H1 (cell line): Measurements from ENCODE around the gene SRP14. TPM values are rescaled to one million over a fixed set of nuclear protein-coding genes. Genes with fewer than 3 reads are reported as not detected.
A peak's percentile ranks its signal among the peaks of the same experiment; 100 is the strongest.

Experiments
- CTCF ChIA-PET: fragments of 300-600 bp; sonication (Branson Sonifier 250); formaldehyde crosslinking; loops from one replicate; lab custom pipeline; 2021; ENCODE audit not compliant: partially characterized antibody; lab: Charles Lee
- POLR2A ChIA-PET: fragments of 300-600 bp; sonication (Branson Sonifier 250); formaldehyde crosslinking; loops from one replicate; lab custom pipeline; 2021; ENCODE audit warnings: inconsistent platforms; ENCODE audit not compliant: partially characterized antibody; lab: Charles Lee
- DNase-seq, 2 experiments: peaks; one replicate each; pipeline versions ENCODE4 v3.0.0 to v3.0.0-alpha.2; 2010 to 2022; ENCODE audit warnings: low spot score in 2 of 2, low read depth in 1 of 2, mixed read lengths in 1 of 2
- FAIRE-seq: peaks from 2 replicates; lab custom pipeline; 2011; peaks lifted over from hg19 to GRCh38; lab: Jason Lieb, UNC
- H2AFZ ChIP-seq: 2 replicates; pipeline ENCODE4 v1.8.1; 2012; ENCODE audit warnings: low read length, inconsistent platforms
- H2AK5ac ChIP-seq: 2 replicates; pipeline ENCODE4 v1.6.1; 2013; ENCODE audit warnings: low read depth, low read length
- H2BK120ac ChIP-seq: replicated peaks from 2 replicates; pipeline ENCODE3; 2013; ENCODE audit warnings: low read depth, low read length, inconsistent platforms
- H2BK12ac ChIP-seq: 2 replicates; pipeline ENCODE4 v1.6.1; 2013; ENCODE audit warnings: low read depth, low read length
- H2BK15ac ChIP-seq: 2 replicates; pipeline ENCODE4 v1.6.1; 2013; ENCODE audit warnings: low read length
- H2BK20ac ChIP-seq: 2 replicates; pipeline ENCODE4 v1.6.1; 2013; ENCODE audit warnings: low read length
- H2BK5ac ChIP-seq: 2 replicates; pipeline ENCODE4 v1.6.1; 2013; ENCODE audit warnings: low read depth, low read length
- H3K14ac ChIP-seq: 2 replicates; pipeline ENCODE4 v1.6.1; 2013; ENCODE audit warnings: inconsistent platforms; ENCODE audit not compliant: insufficient read length
- H3K18ac ChIP-seq: 2 replicates; pipeline ENCODE4 v1.6.1; 2013; ENCODE audit warnings: low read length; ENCODE audit errors: extremely low read depth
- H3K23ac ChIP-seq: 2 replicates; pipeline ENCODE4 v1.6.1; 2013; ENCODE audit warnings: inconsistent platforms; ENCODE audit not compliant: insufficient read length
- H3K23me2 ChIP-seq: 2 replicates; pipeline ENCODE4 v1.6.1; 2013; ENCODE audit warnings: low read depth, low read length
- H3K27ac ChIP-seq: 2 replicates; pipeline ENCODE4 v1.6.1; 2011; ENCODE audit warnings: low read depth, low read length, inconsistent platforms
- H3K27me3 ChIP-seq, 4 experiments: replicated peaks in 1 of 4; 1 replicate in 1 of 4; 2 replicates in 3 of 4; pipeline versions ENCODE4 v1.6.1 to v1.8.1; 2011 to 2013; ENCODE audit warnings: low read length in 3 of 4, mild to moderate bottlenecking in 3 of 4, inconsistent platforms in 2 of 4, mixed read lengths in 2 of 4, moderate library complexity in 1 of 4; ENCODE audit not compliant: control insufficient read depth in 3 of 4, insufficient read depth in 3 of 4; ENCODE audit errors: extremely low read depth in 1 of 4
- H3K36me3 ChIP-seq, 4 experiments: 2 replicates each; pipeline versions ENCODE4 v1.6.1 to v1.8.1; 2011 to 2013; ENCODE audit warnings: mild to moderate bottlenecking in 4 of 4, low read length in 3 of 4, moderate library complexity in 2 of 4, control low read depth in 1 of 4, inconsistent platforms in 1 of 4; ENCODE audit not compliant: insufficient read depth in 4 of 4, control insufficient read depth in 2 of 4
- H3K4ac ChIP-seq: replicated peaks from 2 replicates; pipeline ENCODE3; 2013; ENCODE audit warnings: low read length, low read depth, mixed read lengths, inconsistent platforms; ENCODE audit not compliant: insufficient read length
- H3K4me1 ChIP-seq, 4 experiments: replicated peaks in 1 of 4; 1 replicate in 1 of 4; 2 replicates in 3 of 4; pipeline versions ENCODE4 v1.6.1 to v1.8.1; 2011 to 2013; ENCODE audit warnings: low read length in 3 of 4, inconsistent platforms in 2 of 4, mixed read lengths in 1 of 4; ENCODE audit not compliant: insufficient read depth in 4 of 4, control insufficient read depth in 3 of 4
- H3K4me2 ChIP-seq, 2 experiments: 2 replicates each; pipeline versions ENCODE4 v1.6.1 to v1.8.1; 2011 to 2013; ENCODE audit warnings: low read depth in 2 of 2, low read length in 2 of 2, control low read depth in 1 of 2, inconsistent platforms in 1 of 2, mild to moderate bottlenecking in 1 of 2; ENCODE audit not compliant: insufficient read depth in 1 of 2
- H3K4me3 ChIP-seq, 4 experiments: fragments of 200-600, 300-600 bp in 1 of 4; sonication (generic), shearing (Covaris generic), sonication (Bioruptor Twin) in 1 of 4; 2 replicates each; pipeline versions ENCODE4 v1.5.1 to v1.8.1; 2011 to 2016; ENCODE audit warnings: low read length in 4 of 4, low read depth in 3 of 4, control low read depth in 2 of 4, inconsistent platforms in 2 of 4, mild to moderate bottlenecking in 2 of 4, mixed read lengths in 1 of 4, moderate library complexity in 1 of 4; ENCODE audit not compliant: insufficient read depth in 2 of 4; ENCODE audit errors: extremely low read depth in 1 of 4
- H3K56ac ChIP-seq: replicated peaks from 2 replicates; pipeline ENCODE3; 2013; ENCODE audit warnings: low read depth, mild to moderate bottlenecking, mixed read lengths, low read length, inconsistent platforms; ENCODE audit not compliant: insufficient read length
- H3K79me1 ChIP-seq: 2 replicates; pipeline ENCODE4 v1.6.1; 2013; ENCODE audit warnings: low read depth, low read length, control low read depth
- H3K79me2 ChIP-seq, 2 experiments: 2 replicates each; pipeline versions ENCODE4 v1.6.1 to v1.8.1; 2012 to 2013; ENCODE audit warnings: low read length in 2 of 2, mild to moderate bottlenecking in 2 of 2, inconsistent platforms in 1 of 2; ENCODE audit not compliant: insufficient read depth in 2 of 2, control insufficient read depth in 1 of 2
- H3K9ac ChIP-seq, 4 experiments: replicated peaks in 1 of 4; 1 replicate in 1 of 4; 2 replicates in 3 of 4; pipeline versions ENCODE4 v1.6.1 to v1.8.1; 2011 to 2013; ENCODE audit warnings: low read depth in 3 of 4, low read length in 3 of 4, control low read depth in 2 of 4, mild to moderate bottlenecking in 2 of 4, moderate library complexity in 2 of 4, inconsistent platforms in 1 of 4; ENCODE audit errors: extremely low read depth in 1 of 4
- H3K9me3 ChIP-seq, 2 experiments: 2 replicates each; pipeline versions ENCODE4 v1.6.1 to v1.8.1; 2012 to 2013; ENCODE audit warnings: mild to moderate bottlenecking in 2 of 2, moderate library complexity in 2 of 2, control low read depth in 1 of 2, inconsistent platforms in 1 of 2, low read depth in 1 of 2, low read length in 1 of 2, mixed read lengths in 1 of 2; ENCODE audit not compliant: insufficient read depth in 2 of 2
- H4K20me1 ChIP-seq, 2 experiments: replicated peaks in 1 of 2; 2 replicates each; pipeline versions ENCODE3 to v1.8.1; 2011 to 2013; ENCODE audit warnings: inconsistent platforms in 2 of 2, low read length in 2 of 2, mild to moderate bottlenecking in 1 of 2; ENCODE audit not compliant: insufficient read depth in 2 of 2, control insufficient read depth in 1 of 2
- H4K5ac ChIP-seq: 2 replicates; pipeline ENCODE4 v1.6.1; 2013; ENCODE audit warnings: low read length, low read depth, mixed read lengths, inconsistent platforms; ENCODE audit not compliant: insufficient read length
- H4K8ac ChIP-seq: 2 replicates; pipeline ENCODE4 v1.8.0; 2013; ENCODE audit warnings: mild to moderate bottlenecking, moderate library complexity, low read length, inconsistent platforms; ENCODE audit not compliant: insufficient read depth; ENCODE audit errors: extremely low read depth
- H4K91ac ChIP-seq: replicated peaks from 2 replicates; pipeline ENCODE3; 2013; ENCODE audit warnings: low read length, mixed read lengths, inconsistent platforms; ENCODE audit not compliant: insufficient read length
- ATF3 ChIP-seq: IDR thresholded peaks from 2 replicates; pipeline ENCODE4 v1.6.1; 2011; ENCODE audit warnings: low read depth, mild to moderate bottlenecking, low read length; ENCODE audit not compliant: insufficient read depth
- MAX ChIP-seq: IDR thresholded peaks from 2 replicates; pipeline ENCODE4 v1.6.1; 2012; ENCODE audit warnings: inconsistent platforms
- PHF8 ChIP-seq: fragments of 200-600 bp; sonication (generic); conservative IDR thresholded peaks from 2 replicates; pipeline ENCODE4 v1.7.1; 2012; ENCODE audit warnings: low read depth, mild to moderate bottlenecking, inconsistent platforms, low read length, moderate library complexity
- POLR2AphosphoS5 ChIP-seq: IDR thresholded peaks from 2 replicates; pipeline ENCODE4 v1.6.1; 2011; ENCODE audit warnings: low read depth, low read length
- RXRA ChIP-seq: IDR thresholded peaks from 2 replicates; pipeline ENCODE4 v1.6.1; 2011; ENCODE audit warnings: low read depth, mild to moderate bottlenecking, low read length, moderate library complexity; ENCODE audit not compliant: insufficient read depth
- SRF ChIP-seq: IDR thresholded peaks from 2 replicates; pipeline ENCODE4 v1.6.1; 2011; ENCODE audit warnings: mild to moderate bottlenecking, low read depth, low read length, moderate library complexity
- TEAD4 ChIP-seq: IDR thresholded peaks from 2 replicates; pipeline ENCODE4 v1.6.1; 2012; ENCODE audit warnings: low read depth, low read length, inconsistent platforms, mixed read lengths
- USF2 ChIP-seq: IDR thresholded peaks from 2 replicates; pipeline ENCODE4 v1.6.1; 2011; ENCODE audit warnings: low read length, improper control_type of control experiment
- WGBS, 2 experiments: shearing (Covaris generic) in 1 of 2; methylation state at CpG; one replicate each; pipeline versions ENCODE4 v1.1.6 to v1.1.7; 2013 to 2015; ENCODE audit warnings: low lambda C conversion rate in 2 of 2, mixed read lengths in 2 of 2, inconsistent platforms in 1 of 2, low coverage in 1 of 2, missing lambda C conversion rate in 1 of 2; ENCODE audit not compliant: insufficient replicate concordance in 2 of 2, insufficient coverage in 1 of 2, insufficient read length in 1 of 2; ENCODE audit errors: extremely low coverage in 1 of 2, missing lambda C conversion rate in 1 of 2; 5-methylcytosine and 5-hydroxymethylcytosine counted together
- polyA plus RNA-seq, 7 experiments: library from polyadenylated mRNA; depleted of rRNA in 3 of 7; stranded (reverse) in 5 of 7; unstranded in 2 of 7; fragments of >200 nt in 5 of 7; fragments of 200-250 nt in 2 of 7; gene quantifications; 1 replicate in 5 of 7; 2 replicates in 1 of 7; 4 replicates in 1 of 7; pipeline versions ENCODE4 v1.2.1 to v1.2.3, GENCODE V29; 2011 to 2013; ENCODE audit warnings: missing spikeins in 2 of 7, mixed read lengths in 2 of 7
- total RNA-seq: library from RNA; stranded (reverse); fragmentation: NEBNext Ultra II Directional; extraction: Animal tissue kit (Norgen Biotek cat#: 25700); gene quantifications from 2 replicates; pipeline ENCODE4 v1.2.1, GENCODE V29; 2021

The SRP14 gene
- total and polyA plus RNA-seq, 2 of the 8 experiments (the other 6 are each of a cell fraction or from before 2014, with no cell fraction given): 186 to 223 TPM

- H4K20me1 ChIP-seq: no peaks in the 10 kb centered on the region
- WGBS, 2 experiments: 90% methylated on average over 3 of the region's 3 CpGs; no CpG with 5 or more reads in 1 of the 2 experiments
- H2BK20ac ChIP-seq: peak overlapping the region; percentile 9; the same call in 1 of the 2 replicates
- DNase-seq (no peak), FAIRE-seq (no peak)
- no peaks in the 10 kb centered on the region for H3K79me1 ChIP-seq
- H2AK5ac ChIP-seq: no peak overlapping the region; the same call in 1 of the 2 replicates
- H2BK120ac ChIP-seq: no peak overlapping the region
- H2BK12ac ChIP-seq: 0 out of 2 replicates have a peak overlapping the region, but pooled peaks have one; percentile 60
- H3K14ac ChIP-seq: no peak overlapping the region
- H2BK15ac ChIP-seq: 0 out of 2 replicates have a peak overlapping the region, but pooled peaks have one; percentile 78
- H3K4me1 ChIP-seq: peaks cover 0 to 18% (median 8%) of the 10 kb centered on the region in 4 experiments; a peak in 6 of 7 replicates
- H3K27ac ChIP-seq: no peak overlapping the region
- no peak overlapping the region for H3K18ac ChIP-seq
- TF ChIP-seq MAX: no peak
- no peak for TF ChIP-seq PHF8
- TF ChIP-seq RXRA: no peak
- no peak for TF ChIP-seq USF2
- no peak for TF ChIP-seq SRF
- no peak for TF ChIP-seq TEAD4
- TF ChIP-seq POLR2AphosphoS5: no peak
- TF ChIP-seq ATF3: no peak
- ChIA-PET CTCF (interaction anchor here (0.6 to 3.3 kb wide), 6 partner anchors 9 to 42 kb away, joined by 3 to 8 read pairs (median 6); no protein-coding TSS in a partner anchor), POLR2A (interaction anchor here (1.3 kb wide), 3 partner anchors 9 to 91 kb away, joined by 3 to 7 read pairs (median 3); no protein-coding TSS in a partner anchor)
- no peak overlapping the region for H3K4me2 ChIP-seq
- H3K9ac ChIP-seq: no peak overlapping the region
- H4K5ac ChIP-seq: no peak overlapping the region
- no peak overlapping the region for H3K56ac ChIP-seq
- H3K4ac ChIP-seq: no peak overlapping the region
- no peaks in the 10 kb centered on the region for H3K79me2 ChIP-seq
- H3K4me3 ChIP-seq: no peak overlapping the region
- peaks cover 0 to 2% (median 0%) of the 10 kb centered on the region in 4 experiments; a peak in 1 of 7 replicates for H3K27me3 ChIP-seq
- no peak overlapping the region for H4K91ac ChIP-seq
- 0 out of 2 replicates have a peak overlapping the region, but pooled peaks have one; percentile 7 for H2BK5ac ChIP-seq
- no peaks in the 10 kb centered on the region for H3K9me3 ChIP-seq
- no peak overlapping the region for H3K23ac ChIP-seq
- H3K23me2 ChIP-seq: no peaks in the 10 kb centered on the region; the same call in 1 of the 2 replicates
- H2AFZ ChIP-seq: no peak overlapping the region
- no peak overlapping the region for H4K8ac ChIP-seq
- no peaks in the 10 kb centered on the region for H3K36me3 ChIP-seq
These were observed 26.2 kb upstream of the SRP14 start for GRCh38 chr15:40065166-40065565.
